DMS53 treated with DMSO at 0.1 percent for 48 hours (cell line): ENCODE results near the gene NXPH4.
A peak's percentile ranks its signal among the peaks of the same experiment; 100 is the strongest.

ENCODE experiments used
- DNase-seq: peaks from one replicate; lab custom pipeline; 2025; ENCODE audit not compliant: unreplicated experiment; lab: John Stamatoyannopoulos, UW

NXPH4 gene

DNA sequence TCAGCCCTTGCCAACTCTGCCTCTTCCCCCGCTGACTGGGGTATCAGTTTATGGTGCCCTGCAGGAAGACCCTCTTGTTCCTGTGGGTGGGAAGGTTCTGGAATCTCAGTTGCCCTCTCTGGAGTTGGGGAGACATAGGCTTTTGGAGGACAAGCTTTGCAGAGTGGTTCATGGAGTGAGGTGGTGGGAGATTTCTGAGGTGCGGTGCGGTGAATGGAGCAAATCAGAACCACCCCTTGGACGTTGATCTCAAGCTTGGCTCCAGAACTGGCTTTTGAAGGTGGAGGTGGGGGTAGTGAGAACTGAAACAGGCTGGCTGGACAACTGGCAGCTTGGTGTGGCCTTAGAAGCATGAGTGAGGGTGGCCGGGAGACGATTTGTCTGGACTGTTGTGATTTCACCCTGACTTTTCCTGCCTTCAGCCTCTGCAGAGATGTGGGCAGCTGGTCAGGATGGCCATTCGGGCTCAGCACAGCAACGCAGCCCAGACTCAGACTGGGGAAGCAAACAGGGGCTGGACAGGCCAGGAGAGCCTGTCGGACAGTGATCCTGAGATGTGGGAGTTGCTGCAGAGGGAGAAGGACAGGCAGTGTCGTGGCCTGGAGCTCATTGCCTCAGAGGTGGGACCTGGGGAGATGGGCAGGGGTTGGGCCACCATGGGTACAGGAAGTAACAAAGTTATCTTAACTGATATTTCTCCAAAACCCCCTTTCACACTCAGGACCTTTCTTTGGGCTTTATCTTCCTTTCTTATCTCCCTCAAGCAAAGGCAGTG lies 14.0 kb downstream of the NXPH4 start:
- no peak for DNase-seq

DNA sequence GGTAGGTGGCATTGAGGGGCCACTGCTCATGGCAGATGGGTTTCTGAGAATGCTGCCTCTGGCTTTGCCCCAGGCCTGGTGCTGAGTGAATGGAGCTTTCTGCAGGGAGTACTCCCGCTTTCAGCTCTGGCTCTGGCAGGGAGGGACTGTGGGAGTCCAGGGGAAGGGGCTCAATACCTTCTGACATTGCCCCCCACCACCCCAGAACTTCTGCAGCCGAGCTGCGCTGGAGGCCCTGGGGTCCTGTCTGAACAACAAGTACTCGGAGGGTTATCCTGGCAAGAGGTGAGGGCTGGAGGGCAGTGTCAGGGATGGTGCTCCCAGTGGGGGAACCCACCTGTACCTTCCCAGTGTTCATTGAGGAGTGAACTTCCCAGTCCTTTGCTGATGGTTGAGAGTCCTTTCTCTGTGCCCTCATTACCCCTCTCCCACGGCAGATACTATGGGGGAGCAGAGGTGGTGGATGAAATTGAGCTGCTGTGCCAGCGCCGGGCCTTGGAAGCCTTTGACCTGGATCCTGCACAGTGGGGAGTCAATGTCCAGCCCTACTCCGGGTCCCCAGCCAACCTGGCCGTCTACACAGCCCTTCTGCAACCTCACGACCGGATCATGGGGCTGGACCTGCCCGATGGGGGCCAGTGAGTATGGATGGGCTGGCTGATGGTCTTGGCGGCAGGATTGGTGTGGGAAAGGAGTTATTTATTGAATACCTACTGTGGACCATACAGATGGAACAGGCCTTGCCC lies 14.9 kb downstream of the NXPH4 start:
- DNase-seq, result no peak

DNA sequence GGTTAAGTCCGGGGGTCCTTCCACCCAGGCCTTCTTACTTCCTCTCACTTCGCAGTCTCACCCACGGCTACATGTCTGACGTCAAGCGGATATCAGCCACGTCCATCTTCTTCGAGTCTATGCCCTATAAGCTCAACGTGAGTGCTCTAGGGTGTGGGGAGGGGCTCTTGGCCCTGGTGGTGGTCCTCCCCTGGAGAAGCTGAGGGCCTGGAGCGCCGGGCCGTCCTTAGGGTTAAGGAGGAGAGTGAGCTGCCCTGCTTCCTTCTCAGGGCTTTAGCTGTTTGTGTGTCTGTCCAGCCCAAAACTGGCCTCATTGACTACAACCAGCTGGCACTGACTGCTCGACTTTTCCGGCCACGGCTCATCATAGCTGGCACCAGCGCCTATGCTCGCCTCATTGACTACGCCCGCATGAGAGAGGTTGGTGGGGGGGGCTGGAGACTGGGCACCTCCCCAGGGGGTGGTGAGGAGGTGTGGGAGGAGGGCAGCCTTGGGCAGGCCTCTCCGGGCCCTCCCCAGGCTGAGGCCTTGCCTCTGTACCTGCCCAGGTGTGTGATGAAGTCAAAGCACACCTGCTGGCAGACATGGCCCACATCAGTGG lies 15.7 kb downstream of the NXPH4 start:
- no peak for DNase-seq

DNA sequence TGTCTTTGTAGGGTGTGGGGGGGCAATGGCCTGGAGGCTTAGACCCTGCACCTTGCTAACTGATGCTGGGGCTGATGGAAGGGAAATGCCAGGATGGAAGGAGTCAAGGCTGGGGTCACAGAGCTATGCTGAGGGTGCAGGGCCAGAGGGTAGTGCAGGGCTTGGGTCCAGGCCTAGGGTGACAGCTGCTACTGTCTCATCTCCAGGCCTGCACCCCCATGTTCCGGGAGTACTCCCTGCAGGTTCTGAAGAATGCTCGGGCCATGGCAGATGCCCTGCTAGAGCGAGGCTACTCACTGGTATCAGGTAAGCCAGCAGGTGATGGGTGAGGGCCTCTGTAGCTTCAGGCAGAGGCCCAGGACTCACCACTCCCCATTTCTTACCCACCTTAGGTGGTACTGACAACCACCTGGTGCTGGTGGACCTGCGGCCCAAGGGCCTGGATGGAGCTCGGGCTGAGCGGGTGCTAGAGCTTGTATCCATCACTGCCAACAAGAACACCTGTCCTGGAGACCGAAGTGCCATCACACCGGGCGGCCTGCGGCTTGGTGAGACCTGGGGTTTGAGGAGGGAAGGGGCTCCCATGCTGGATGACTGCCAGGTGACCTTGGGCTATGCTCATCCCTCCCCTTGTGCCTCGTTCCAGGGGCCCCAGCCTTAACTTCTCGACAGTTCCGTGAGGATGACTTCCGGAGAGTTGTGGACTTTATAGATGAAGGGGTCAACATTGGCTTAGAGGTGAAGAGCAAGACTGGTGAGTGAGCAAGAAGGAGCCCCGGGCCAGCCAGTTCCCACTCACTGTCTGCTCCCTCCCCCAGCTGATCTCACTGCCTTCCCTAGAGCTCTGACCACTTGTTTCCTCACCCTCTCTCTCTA lies 17.0 kb downstream of the NXPH4 start:
- no peak for DNase-seq

DNA sequence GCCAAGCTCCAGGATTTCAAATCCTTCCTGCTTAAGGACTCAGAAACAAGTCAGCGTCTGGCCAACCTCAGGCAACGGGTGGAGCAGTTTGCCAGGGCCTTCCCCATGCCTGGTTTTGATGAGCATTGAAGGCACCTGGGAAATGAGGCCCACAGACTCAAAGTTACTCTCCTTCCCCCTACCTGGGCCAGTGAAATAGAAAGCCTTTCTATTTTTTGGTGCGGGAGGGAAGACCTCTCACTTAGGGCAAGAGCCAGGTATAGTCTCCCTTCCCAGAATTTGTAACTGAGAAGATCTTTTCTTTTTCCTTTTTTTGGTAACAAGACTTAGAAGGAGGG lies 17.6 kb downstream of the NXPH4 start:
- DNase-seq, result no peak

DNA sequence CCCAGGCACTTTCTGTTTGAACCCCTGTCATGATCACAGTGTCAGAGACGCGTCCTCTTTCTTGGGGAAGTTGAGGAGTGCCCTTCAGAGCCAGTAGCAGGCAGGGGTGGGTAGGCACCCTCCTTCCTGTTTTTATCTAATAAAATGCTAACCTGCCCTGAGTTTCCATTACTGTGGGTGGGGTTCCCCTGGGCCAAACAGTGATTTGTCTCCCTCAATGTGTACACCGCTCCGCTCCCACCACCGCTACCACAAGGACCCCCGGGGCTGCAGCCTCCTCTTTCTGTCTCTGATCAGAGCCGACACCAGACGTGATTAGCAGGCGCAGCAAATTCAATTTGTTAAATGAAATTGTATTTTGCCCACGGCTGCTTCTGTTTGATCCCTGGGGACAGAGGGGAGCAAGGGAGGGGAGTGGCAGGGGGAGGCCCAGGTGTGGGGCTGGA lies 18.0 kb downstream of the NXPH4 start:
- no peak for DNase-seq

DNA sequence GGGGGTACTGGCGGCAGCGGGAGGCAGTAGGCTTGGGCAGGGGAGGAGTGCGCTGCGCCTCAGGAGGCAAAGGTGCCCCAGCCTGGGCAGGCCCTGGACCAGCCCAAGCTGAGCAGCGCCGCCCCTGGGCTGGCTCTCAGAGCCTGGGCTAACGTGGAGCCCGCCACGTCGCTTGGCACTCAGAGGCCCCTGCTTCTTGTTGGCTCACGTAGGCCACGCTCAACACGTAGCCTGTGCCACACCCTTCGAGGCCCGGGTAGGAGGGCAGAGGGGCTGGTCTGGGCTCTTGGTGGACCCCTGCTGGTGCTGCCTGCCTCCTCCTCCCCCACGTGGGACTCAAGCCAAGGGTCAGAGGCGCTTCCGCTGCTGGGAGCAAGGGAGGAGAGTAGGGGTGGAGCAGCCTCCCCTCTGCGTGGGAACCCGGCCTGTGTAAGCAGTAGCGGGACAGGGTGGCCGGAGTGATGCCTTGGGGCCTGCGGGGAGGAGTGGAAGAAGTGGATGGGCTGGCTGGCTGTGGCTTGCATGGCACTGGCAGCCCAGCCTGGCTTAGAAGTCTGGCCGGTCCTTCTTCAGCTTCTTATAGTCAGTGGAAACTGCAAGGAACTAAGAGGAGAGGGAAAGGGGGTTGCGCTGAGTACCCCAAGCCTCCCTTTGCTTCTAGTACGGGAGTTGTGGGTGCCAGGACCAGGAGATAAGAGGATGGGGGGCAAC lies 18.6 kb downstream of the NXPH4 start:
- no peak for DNase-seq

DNA sequence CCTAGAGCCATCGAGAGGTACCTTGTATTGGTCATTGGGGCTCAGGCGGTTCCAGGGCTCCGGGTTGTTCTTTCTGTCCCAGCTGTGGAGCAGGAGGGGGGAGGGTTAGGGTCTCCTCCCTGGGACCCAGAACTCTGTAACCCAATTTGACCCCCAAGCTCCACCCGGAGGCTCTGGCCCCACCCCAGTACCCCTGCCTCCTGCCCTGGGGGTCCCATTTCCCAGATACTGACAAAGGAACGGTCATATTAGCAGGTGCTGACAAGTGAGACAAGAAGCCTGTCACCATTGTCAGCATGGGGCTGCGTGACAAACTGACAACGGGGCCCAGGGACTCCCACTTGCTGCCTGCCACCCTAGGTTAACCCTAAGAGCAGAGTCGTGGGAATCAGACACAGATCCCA lies 19.1 kb downstream of the NXPH4 start:
- DNase-seq, result no peak

DNA sequence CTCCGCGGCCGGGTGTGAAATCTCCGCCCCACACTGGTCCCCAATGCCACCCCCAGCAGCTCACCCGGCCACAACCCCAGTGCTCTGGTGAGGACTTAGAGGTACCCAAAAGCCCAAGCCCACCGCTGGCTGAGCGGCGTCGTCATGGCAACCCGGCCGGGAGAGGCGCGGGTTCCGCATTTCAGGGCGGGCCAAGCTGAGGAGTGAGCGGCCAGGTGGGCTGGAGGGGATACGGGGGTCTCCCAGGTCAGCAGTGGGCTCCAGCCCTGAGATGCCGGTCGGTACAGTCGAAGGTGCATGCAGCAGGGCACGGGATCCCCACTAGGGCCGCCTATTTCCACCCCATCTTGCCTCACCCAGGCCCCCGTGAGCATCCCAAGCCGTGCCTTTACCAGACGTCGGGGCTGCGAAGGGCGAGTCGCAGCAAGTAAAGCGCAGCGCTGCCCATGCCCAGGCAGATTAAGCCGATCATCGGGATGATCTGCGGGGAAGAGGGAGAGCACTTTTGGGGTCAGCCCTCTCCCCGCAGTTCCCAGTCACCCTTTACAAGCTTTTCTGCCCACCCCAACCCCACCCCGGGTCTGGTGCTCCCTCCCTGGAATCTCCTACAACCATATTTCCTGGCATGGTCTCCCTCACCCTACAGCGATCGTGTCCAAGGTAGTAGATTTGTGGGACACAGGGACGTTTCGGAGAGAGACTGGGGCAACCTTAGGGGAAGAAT lies 19.8 kb downstream of the NXPH4 start:
- DNase-seq, result no peak

DNA sequence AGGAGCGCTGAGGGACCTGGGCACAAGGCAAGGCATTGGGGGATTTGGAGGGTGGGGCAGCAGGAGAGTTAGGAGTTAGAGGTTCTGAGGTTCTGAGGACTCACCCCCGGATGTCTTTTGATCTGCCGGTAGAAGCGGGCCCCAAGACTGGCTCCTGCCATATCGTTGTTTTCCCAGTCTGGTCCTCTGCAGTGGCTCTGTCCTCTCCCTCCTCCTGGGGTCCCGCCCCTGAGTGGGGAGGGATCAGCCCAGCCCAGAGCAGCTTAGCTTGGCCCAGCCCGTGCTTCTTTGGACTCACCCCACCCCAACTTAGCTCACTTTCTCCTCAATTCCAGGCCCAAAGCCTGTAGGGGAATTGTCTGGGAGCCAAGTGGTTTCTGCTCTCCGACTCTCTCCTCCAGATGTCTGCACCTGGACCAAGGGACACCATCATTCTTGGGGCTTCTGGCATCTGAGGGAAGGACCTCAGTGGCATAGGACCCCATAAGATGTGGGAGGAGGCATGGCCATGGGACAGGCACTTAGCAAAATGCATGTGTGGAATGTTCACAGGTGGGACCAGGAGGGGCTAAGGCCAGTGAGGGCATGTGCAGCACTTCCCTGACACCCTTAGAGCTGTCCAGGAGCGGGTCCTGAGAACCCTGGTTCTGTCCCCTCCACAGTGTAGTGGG lies 20.5 kb downstream of the NXPH4 start:
- DNase-seq, result no peak

DNA sequence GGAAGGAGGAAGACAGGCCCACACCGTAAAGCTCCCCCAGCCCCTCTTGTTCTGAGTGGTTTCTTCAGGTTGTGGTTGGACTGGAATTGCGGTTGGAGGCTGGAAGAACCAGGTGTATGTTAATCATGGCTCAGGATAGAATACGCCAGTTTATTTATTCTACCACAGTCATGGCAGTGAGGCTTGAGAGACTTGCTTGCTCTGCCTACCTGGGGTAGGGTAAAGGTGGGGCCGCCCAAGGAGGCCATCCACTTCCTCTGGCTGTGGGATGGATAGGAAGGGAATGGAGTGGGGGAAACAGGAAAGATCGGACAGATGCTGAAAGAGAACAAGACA lies 21.0 kb downstream of the NXPH4 start:
- peak; percentile 63 for DNase-seq

DNA sequence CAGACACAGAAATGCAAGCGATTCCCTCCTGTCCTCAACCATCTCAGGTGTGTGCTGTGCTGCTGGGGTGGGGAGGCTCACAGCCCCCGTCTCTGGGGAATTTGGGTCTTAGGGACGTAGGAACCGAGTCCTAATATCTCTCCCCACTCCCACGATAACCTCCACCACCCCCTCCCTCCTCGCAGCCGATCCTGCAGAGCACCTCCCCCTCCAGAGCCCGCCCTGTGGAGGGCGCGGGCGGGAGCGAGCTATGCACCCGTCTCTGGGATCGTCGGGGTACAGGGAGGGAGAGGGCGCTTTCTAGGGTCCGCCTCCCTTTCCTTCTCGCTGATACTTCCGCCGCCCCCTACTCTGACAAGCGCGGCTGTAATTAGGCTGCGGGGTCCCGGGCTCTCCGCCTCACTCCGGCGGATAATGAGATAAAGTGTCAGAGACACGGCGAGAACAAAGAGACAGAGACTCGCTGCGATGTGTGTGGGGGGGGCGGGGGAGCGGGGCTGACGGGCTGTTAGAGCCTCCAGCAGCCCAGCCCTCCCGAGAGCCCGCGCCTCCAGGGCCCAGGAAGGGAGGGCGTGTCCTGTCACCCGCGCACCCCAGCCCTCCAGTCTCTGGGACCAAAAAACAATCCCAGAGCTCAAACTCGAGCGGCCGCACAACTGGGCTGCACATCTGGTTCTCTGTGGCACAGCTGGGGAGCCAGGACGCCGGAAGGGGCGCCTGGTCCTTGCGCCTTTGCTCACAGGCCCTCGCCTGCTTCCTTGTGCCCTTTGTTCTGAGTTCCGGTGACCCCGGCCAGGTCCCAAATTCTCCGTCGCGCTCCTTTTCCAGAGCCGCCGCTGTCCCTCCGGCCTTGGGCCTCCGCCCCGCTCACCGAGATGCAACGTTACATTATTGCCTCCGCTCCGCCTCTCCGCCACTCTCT lies 21.6 kb downstream of the NXPH4 start:
- DNase-seq, result peak; percentile 66

DNA sequence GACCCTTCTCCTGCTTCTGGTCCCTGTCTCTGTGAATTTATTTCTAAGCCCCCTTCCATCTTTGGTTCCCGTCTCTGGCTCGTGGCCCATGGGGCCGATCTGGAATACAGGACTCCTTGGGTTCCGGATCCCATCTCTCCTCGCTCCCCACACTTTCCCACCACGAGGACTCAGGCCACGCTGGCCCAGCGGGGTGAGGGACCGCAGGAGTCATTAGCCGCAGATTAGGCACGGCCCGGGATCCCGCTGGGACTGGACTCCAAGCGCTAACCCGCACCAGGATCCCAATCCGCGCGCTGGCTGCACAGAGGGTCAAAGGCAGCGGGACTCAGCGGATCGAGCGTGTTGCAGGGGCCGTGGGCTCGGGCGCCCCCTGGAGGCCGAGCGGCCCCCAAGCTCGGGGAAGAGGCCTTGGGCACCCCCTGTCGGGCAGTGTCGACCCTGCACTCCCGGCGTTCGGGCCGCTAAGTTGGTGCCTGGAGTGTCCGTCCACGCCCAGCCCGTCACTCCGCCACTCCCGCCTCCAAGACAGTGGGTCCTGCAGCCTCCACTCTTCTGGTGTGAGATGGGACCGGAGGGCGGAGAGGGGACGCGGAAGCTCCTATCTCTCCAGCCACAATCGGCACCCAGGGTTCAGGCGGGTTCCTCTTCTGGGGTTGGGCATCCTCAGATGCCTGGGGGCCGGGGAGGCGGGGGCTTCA lies 22.4 kb downstream of the NXPH4 start:
- DNase-seq, result peak; percentile 92

DNA sequence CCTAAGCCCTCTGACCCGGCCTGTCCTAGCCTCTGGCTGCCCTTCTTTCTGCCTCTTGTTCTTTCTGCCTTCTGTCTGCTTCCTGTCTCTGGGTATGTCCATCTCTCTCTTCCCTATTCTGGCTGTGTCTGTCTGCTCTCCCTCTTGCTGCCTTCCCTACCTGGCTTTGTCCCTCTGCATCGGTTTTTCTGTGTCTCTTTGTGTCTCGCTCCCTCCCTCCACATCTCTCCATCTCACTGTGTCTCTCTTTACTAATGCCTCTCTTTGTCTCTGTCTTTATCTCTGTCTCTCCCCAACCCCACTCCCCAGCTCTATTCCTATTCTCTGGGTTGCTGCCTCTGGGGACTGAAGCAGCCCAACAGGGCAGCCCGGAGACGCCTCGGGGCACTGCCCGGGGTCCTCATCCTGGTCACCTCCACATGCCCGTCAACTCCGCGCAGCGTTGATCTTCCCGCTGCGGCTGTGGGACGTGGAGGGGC lies 23.0 kb downstream of the NXPH4 start:
- peak; percentile 66 for DNase-seq

DNA sequence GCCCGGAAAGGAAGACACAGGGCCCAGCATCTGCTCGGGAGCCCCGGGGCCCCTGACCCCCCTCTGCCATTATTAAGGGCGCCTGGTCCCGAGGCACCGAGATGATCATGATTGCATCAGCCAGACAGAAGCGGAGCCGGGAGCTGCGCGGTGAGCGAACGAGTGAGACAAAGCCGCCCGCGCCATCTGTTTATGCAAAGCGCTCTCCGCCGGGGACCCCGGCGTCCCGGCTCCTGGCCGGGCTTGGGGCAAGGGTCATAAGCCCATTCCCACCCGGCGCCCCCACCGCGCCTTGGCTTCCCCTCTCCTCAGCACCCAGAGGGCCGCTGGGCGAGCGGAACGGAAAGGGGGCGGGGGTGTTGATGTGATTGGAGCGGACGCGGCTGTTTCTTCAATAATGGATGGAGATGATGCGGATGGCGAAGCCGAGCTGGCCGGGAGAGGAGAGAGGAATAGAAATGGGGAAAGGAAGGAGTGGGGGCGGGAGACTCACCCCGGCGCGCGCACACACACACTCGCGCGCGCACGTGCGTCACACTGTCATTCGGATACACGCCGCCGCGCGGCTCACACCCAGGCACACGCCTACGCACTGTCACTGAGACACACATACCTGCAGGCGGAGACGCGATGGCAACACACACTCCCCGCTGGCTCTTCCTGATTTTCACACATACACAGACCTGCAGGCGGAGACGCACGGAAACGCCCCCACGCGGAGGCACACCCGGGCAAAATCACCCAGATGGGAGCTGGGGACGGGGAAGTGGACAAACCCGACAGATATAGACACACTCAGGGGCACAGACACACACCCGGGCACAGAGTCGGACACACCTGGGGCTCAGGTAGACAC lies 23.7 kb downstream of the NXPH4 start:
- DNase-seq, result peak; percentile 91

DNA sequence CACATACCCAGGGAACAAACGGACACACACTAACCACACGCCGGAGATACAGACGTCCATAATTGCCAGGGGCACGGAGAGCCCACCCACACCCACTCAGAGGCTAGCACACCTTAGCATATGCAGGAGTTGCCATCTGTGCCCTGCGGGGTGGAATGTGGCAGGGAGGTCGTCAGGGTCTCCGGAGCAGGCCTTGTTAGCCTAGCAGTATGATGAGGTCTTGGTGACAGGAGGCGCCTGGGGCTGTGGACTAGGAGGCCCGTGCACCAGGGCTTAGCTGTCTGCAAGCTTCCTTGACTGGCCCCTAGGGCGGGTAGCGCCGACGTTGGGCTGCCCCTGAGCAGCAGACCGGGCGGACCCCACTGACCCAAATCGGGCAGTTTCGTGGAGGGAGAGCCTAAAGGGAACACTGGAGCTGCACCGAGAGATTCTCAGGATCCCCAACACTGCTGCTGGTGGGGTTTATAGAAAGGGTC lies 24.4 kb downstream of the NXPH4 start:
- DNase-seq, result peak; percentile 73
